H1 (cell line): Measurements from ENCODE around the gene TMEM273. TPM values are rescaled to one million over a fixed set of nuclear protein-coding genes. Genes with fewer than 3 reads are reported as not detected.

Experiments used
- CTCF ChIA-PET: fragments of 300-600 bp; sonication (Branson Sonifier 250); formaldehyde crosslinking; loops from one replicate; lab custom pipeline; 2021; ENCODE audit not compliant: partially characterized antibody; lab: Charles Lee
- POLR2A ChIA-PET: fragments of 300-600 bp; sonication (Branson Sonifier 250); formaldehyde crosslinking; loops from one replicate; lab custom pipeline; 2021; ENCODE audit warnings: inconsistent platforms; ENCODE audit not compliant: partially characterized antibody; lab: Charles Lee
- DNase-seq, 2 experiments: peaks; one replicate each; pipeline versions ENCODE4 v3.0.0 to v3.0.0-alpha.2; 2010 to 2022; ENCODE audit warnings: low spot score in 2 of 2, low read depth in 1 of 2, mixed read lengths in 1 of 2
- FAIRE-seq: peaks from 2 replicates; lab custom pipeline; 2011; peaks lifted over from hg19 to GRCh38; lab: Jason Lieb, UNC
- H2AFZ ChIP-seq: 2 replicates; pipeline ENCODE4 v1.8.1; 2012; ENCODE audit warnings: low read length, inconsistent platforms
- H2AK5ac ChIP-seq: 2 replicates; pipeline ENCODE4 v1.6.1; 2013; ENCODE audit warnings: low read depth, low read length
- H2BK120ac ChIP-seq: replicated peaks from 2 replicates; pipeline ENCODE3; 2013; ENCODE audit warnings: low read depth, low read length, inconsistent platforms
- H2BK12ac ChIP-seq: 2 replicates; pipeline ENCODE4 v1.6.1; 2013; ENCODE audit warnings: low read depth, low read length
- H2BK15ac ChIP-seq: 2 replicates; pipeline ENCODE4 v1.6.1; 2013; ENCODE audit warnings: low read length
- H2BK20ac ChIP-seq: 2 replicates; pipeline ENCODE4 v1.6.1; 2013; ENCODE audit warnings: low read length
- H2BK5ac ChIP-seq: 2 replicates; pipeline ENCODE4 v1.6.1; 2013; ENCODE audit warnings: low read depth, low read length
- H3K14ac ChIP-seq: 2 replicates; pipeline ENCODE4 v1.6.1; 2013; ENCODE audit warnings: inconsistent platforms; ENCODE audit not compliant: insufficient read length
- H3K18ac ChIP-seq: 2 replicates; pipeline ENCODE4 v1.6.1; 2013; ENCODE audit warnings: low read length; ENCODE audit errors: extremely low read depth
- H3K23ac ChIP-seq: 2 replicates; pipeline ENCODE4 v1.6.1; 2013; ENCODE audit warnings: inconsistent platforms; ENCODE audit not compliant: insufficient read length
- H3K23me2 ChIP-seq: 2 replicates; pipeline ENCODE4 v1.6.1; 2013; ENCODE audit warnings: low read depth, low read length
- H3K27ac ChIP-seq: 2 replicates; pipeline ENCODE4 v1.6.1; 2011; ENCODE audit warnings: low read depth, low read length, inconsistent platforms
- H3K27me3 ChIP-seq, 4 experiments: replicated peaks in 1 of 4; 1 replicate in 1 of 4; 2 replicates in 3 of 4; pipeline versions ENCODE4 v1.6.1 to v1.8.1; 2011 to 2013; ENCODE audit warnings: low read length in 3 of 4, mild to moderate bottlenecking in 3 of 4, inconsistent platforms in 2 of 4, mixed read lengths in 2 of 4, moderate library complexity in 1 of 4; ENCODE audit not compliant: control insufficient read depth in 3 of 4, insufficient read depth in 3 of 4; ENCODE audit errors: extremely low read depth in 1 of 4
- H3K36me3 ChIP-seq, 4 experiments: 2 replicates each; pipeline versions ENCODE4 v1.6.1 to v1.8.1; 2011 to 2013; ENCODE audit warnings: mild to moderate bottlenecking in 4 of 4, low read length in 3 of 4, moderate library complexity in 2 of 4, control low read depth in 1 of 4, inconsistent platforms in 1 of 4; ENCODE audit not compliant: insufficient read depth in 4 of 4, control insufficient read depth in 2 of 4
- H3K4ac ChIP-seq: replicated peaks from 2 replicates; pipeline ENCODE3; 2013; ENCODE audit warnings: low read length, low read depth, mixed read lengths, inconsistent platforms; ENCODE audit not compliant: insufficient read length
- H3K4me1 ChIP-seq, 4 experiments: replicated peaks in 1 of 4; 1 replicate in 1 of 4; 2 replicates in 3 of 4; pipeline versions ENCODE4 v1.6.1 to v1.8.1; 2011 to 2013; ENCODE audit warnings: low read length in 3 of 4, inconsistent platforms in 2 of 4, mixed read lengths in 1 of 4; ENCODE audit not compliant: insufficient read depth in 4 of 4, control insufficient read depth in 3 of 4
- H3K4me2 ChIP-seq, 2 experiments: 2 replicates each; pipeline versions ENCODE4 v1.6.1 to v1.8.1; 2011 to 2013; ENCODE audit warnings: low read depth in 2 of 2, low read length in 2 of 2, control low read depth in 1 of 2, inconsistent platforms in 1 of 2, mild to moderate bottlenecking in 1 of 2; ENCODE audit not compliant: insufficient read depth in 1 of 2
- H3K4me3 ChIP-seq, 4 experiments: fragments of 200-600, 300-600 bp in 1 of 4; sonication (generic), shearing (Covaris generic), sonication (Bioruptor Twin) in 1 of 4; 2 replicates each; pipeline versions ENCODE4 v1.5.1 to v1.8.1; 2011 to 2016; ENCODE audit warnings: low read length in 4 of 4, low read depth in 3 of 4, control low read depth in 2 of 4, inconsistent platforms in 2 of 4, mild to moderate bottlenecking in 2 of 4, mixed read lengths in 1 of 4, moderate library complexity in 1 of 4; ENCODE audit not compliant: insufficient read depth in 2 of 4; ENCODE audit errors: extremely low read depth in 1 of 4
- H3K56ac ChIP-seq: replicated peaks from 2 replicates; pipeline ENCODE3; 2013; ENCODE audit warnings: low read depth, mild to moderate bottlenecking, mixed read lengths, low read length, inconsistent platforms; ENCODE audit not compliant: insufficient read length
- H3K79me1 ChIP-seq: 2 replicates; pipeline ENCODE4 v1.6.1; 2013; ENCODE audit warnings: low read depth, low read length, control low read depth
- H3K79me2 ChIP-seq, 2 experiments: 2 replicates each; pipeline versions ENCODE4 v1.6.1 to v1.8.1; 2012 to 2013; ENCODE audit warnings: low read length in 2 of 2, mild to moderate bottlenecking in 2 of 2, inconsistent platforms in 1 of 2; ENCODE audit not compliant: insufficient read depth in 2 of 2, control insufficient read depth in 1 of 2
- H3K9ac ChIP-seq, 4 experiments: replicated peaks in 1 of 4; 1 replicate in 1 of 4; 2 replicates in 3 of 4; pipeline versions ENCODE4 v1.6.1 to v1.8.1; 2011 to 2013; ENCODE audit warnings: low read depth in 3 of 4, low read length in 3 of 4, control low read depth in 2 of 4, mild to moderate bottlenecking in 2 of 4, moderate library complexity in 2 of 4, inconsistent platforms in 1 of 4; ENCODE audit errors: extremely low read depth in 1 of 4
- H3K9me3 ChIP-seq, 2 experiments: 2 replicates each; pipeline versions ENCODE4 v1.6.1 to v1.8.1; 2012 to 2013; ENCODE audit warnings: mild to moderate bottlenecking in 2 of 2, moderate library complexity in 2 of 2, control low read depth in 1 of 2, inconsistent platforms in 1 of 2, low read depth in 1 of 2, low read length in 1 of 2, mixed read lengths in 1 of 2; ENCODE audit not compliant: insufficient read depth in 2 of 2
- H4K20me1 ChIP-seq, 2 experiments: replicated peaks in 1 of 2; 2 replicates each; pipeline versions ENCODE3 to v1.8.1; 2011 to 2013; ENCODE audit warnings: inconsistent platforms in 2 of 2, low read length in 2 of 2, mild to moderate bottlenecking in 1 of 2; ENCODE audit not compliant: insufficient read depth in 2 of 2, control insufficient read depth in 1 of 2
- H4K5ac ChIP-seq: 2 replicates; pipeline ENCODE4 v1.6.1; 2013; ENCODE audit warnings: low read length, low read depth, mixed read lengths, inconsistent platforms; ENCODE audit not compliant: insufficient read length
- H4K8ac ChIP-seq: 2 replicates; pipeline ENCODE4 v1.8.0; 2013; ENCODE audit warnings: mild to moderate bottlenecking, moderate library complexity, low read length, inconsistent platforms; ENCODE audit not compliant: insufficient read depth; ENCODE audit errors: extremely low read depth
- H4K91ac ChIP-seq: replicated peaks from 2 replicates; pipeline ENCODE3; 2013; ENCODE audit warnings: low read length, mixed read lengths, inconsistent platforms; ENCODE audit not compliant: insufficient read length
- BRCA1 ChIP-seq: IDR thresholded peaks from 2 replicates; pipeline ENCODE4 v1.6.1; 2012; ENCODE audit warnings: low read depth, low read length, improper control_type of control experiment
- CHD2 ChIP-seq: IDR thresholded peaks from 2 replicates; pipeline ENCODE4 v1.6.1; 2012; ENCODE audit warnings: low read length, improper control_type of control experiment
- EGR1 ChIP-seq: IDR thresholded peaks from 2 replicates; pipeline ENCODE4 v1.6.1; 2011; ENCODE audit warnings: low read depth, low read length, borderline replicate concordance
- JUND ChIP-seq: IDR thresholded peaks from 2 replicates; pipeline ENCODE4 v1.6.1; 2011; ENCODE audit warnings: mild to moderate bottlenecking, improper control_type of control experiment, low read length
- KDM4A ChIP-seq: IDR thresholded peaks from one replicate; pipeline ENCODE4 v1.7.1; 2012; ENCODE audit warnings: low read depth, mild to moderate bottlenecking, moderate library complexity, low read length, inconsistent platforms; ENCODE audit not compliant: severe bottlenecking
- MAFK ChIP-seq: IDR thresholded peaks from 2 replicates; pipeline ENCODE4 v1.6.1; 2012; ENCODE audit warnings: low read depth, mild to moderate bottlenecking, improper control_type of control experiment, low read length
- SAP30 ChIP-seq: fragments of 300-600 bp; sonication (generic); IDR thresholded peaks from 2 replicates; pipeline ENCODE4 v1.7.1; 2012; ENCODE audit warnings: low read length, moderate library complexity, mild to moderate bottlenecking, inconsistent platforms; ENCODE audit not compliant: insufficient read depth, insufficient replicate concordance
- SIX5 ChIP-seq: IDR thresholded peaks from 2 replicates; pipeline ENCODE4 v1.6.1; 2011; ENCODE audit warnings: mild to moderate bottlenecking, low read depth, low read length
- SP1 ChIP-seq: IDR thresholded peaks from 2 replicates; pipeline ENCODE4 v1.6.1; 2011; ENCODE audit warnings: low read depth, low read length
- WGBS, 2 experiments: shearing (Covaris generic) in 1 of 2; methylation state at CpG; one replicate each; pipeline versions ENCODE4 v1.1.6 to v1.1.7; 2013 to 2015; ENCODE audit warnings: low lambda C conversion rate in 2 of 2, mixed read lengths in 2 of 2, inconsistent platforms in 1 of 2, low coverage in 1 of 2, missing lambda C conversion rate in 1 of 2; ENCODE audit not compliant: insufficient replicate concordance in 2 of 2, insufficient coverage in 1 of 2, insufficient read length in 1 of 2; ENCODE audit errors: extremely low coverage in 1 of 2, missing lambda C conversion rate in 1 of 2; 5-methylcytosine and 5-hydroxymethylcytosine counted together
- polyA plus RNA-seq, 7 experiments: library from polyadenylated mRNA; depleted of rRNA in 3 of 7; stranded (reverse) in 5 of 7; unstranded in 2 of 7; fragments of >200 nt in 5 of 7; fragments of 200-250 nt in 2 of 7; gene quantifications; 1 replicate in 5 of 7; 2 replicates in 1 of 7; 4 replicates in 1 of 7; pipeline versions ENCODE4 v1.2.1 to v1.2.3, GENCODE V29; 2011 to 2013; ENCODE audit warnings: missing spikeins in 2 of 7, mixed read lengths in 2 of 7
- total RNA-seq: library from RNA; stranded (reverse); fragmentation: NEBNext Ultra II Directional; extraction: Animal tissue kit (Norgen Biotek cat#: 25700); gene quantifications from 2 replicates; pipeline ENCODE4 v1.2.1, GENCODE V29; 2021

The TMEM273 gene
- total and polyA plus RNA-seq, 2 of the 8 experiments (the other 6 are each of a cell fraction or from before 2014, with no cell fraction given): not detected

- H3K79me2 ChIP-seq: no peaks in the 10 kb centered on the region
- no peaks in the 10 kb centered on the region for H3K9me3 ChIP-seq
- POLR2A ChIA-PET: no interaction called here
- no peak overlapping the region for H3K23ac ChIP-seq
- H3K79me1 ChIP-seq: no peaks in the 10 kb centered on the region
- no peak overlapping the region for H4K5ac ChIP-seq
- H4K8ac ChIP-seq: no peak overlapping the region; the same call in 1 of the 2 replicates
- H3K18ac ChIP-seq: no peak overlapping the region; the same call in 1 of the 2 replicates
- DNase-seq: no peak
- 0 out of 2 replicates have a peak overlapping the region, but pooled peaks have one; percentile 61 for H2BK15ac ChIP-seq
- H2BK20ac ChIP-seq: no peak overlapping the region
- H3K56ac ChIP-seq: no peak overlapping the region
- no peaks in the 10 kb centered on the region for H4K20me1 ChIP-seq
- H3K4me3 ChIP-seq: no peak overlapping the region
- CTCF ChIA-PET: interaction anchor here (1.0 to 5.5 kb wide), 16 partner anchors 9 to 184 kb away, joined by 3 to 49 read pairs (median 6); no protein-coding TSS in a partner anchor
- H2BK5ac ChIP-seq: no peak overlapping the region
- no peak overlapping the region for H3K4ac ChIP-seq
- no peak overlapping the region for H3K4me2 ChIP-seq
- no peak for FAIRE-seq
- H2BK120ac ChIP-seq: no peak overlapping the region
- peaks cover 0 to 2% (median 0%) of the 10 kb centered on the region in 4 experiments; a peak in 2 of 7 replicates for H3K4me1 ChIP-seq
- no peak overlapping the region for H2AFZ ChIP-seq
- no peak overlapping the region for H3K9ac ChIP-seq
- no peak for TF ChIP-seq MAFK
- TF ChIP-seq SAP30: no peak
- no peak for TF ChIP-seq BRCA1
- no peak for TF ChIP-seq KDM4A
- TF ChIP-seq EGR1: no peak
- TF ChIP-seq SP1: no peak
- no peak for TF ChIP-seq JUND
- no peak for TF ChIP-seq CHD2
- no peak for TF ChIP-seq SIX5
- no peak overlapping the region for H2AK5ac ChIP-seq
- peak overlapping the region; percentile 50; the same call in 1 of the 2 replicates for H2BK12ac ChIP-seq
- no peaks in the 10 kb centered on the region; a peak in 1 of 7 replicates for H3K27me3 ChIP-seq
- H3K27ac ChIP-seq: no peak overlapping the region
- H4K91ac ChIP-seq: no peak overlapping the region
- H3K23me2 ChIP-seq: no peaks in the 10 kb centered on the region
- no peaks in the 10 kb centered on the region for H3K36me3 ChIP-seq
- 86% methylated on average over 7 of the region's 7 CpGs; no CpG with 5 or more reads in 1 of the 2 experiments for WGBS, 2 experiments
- H3K14ac ChIP-seq: no peak overlapping the region
Measured at GRCh38 chr10:49165259-49165658, 22.9 kb downstream of the TMEM273 start.
